AG09319 (cell line): ENCODE results near the gene FAS.

ENCODE experiments used
- DNase-seq: peaks from one replicate; pipeline ENCODE4 v3.0.0-alpha.2; 2010; ENCODE audit warnings: low read depth; ENCODE audit errors: extremely low read depth
- TF ChIP-seq, protein P1 (sequence below): IDR thresholded peaks from 2 replicates; pipeline ENCODE4 v1.5.1; 2011; ENCODE audit warnings: low read depth, mild to moderate bottlenecking, inconsistent platforms, low read length, moderate library complexity

FAS gene

GRCh38 chr10:89043052-89043451 is 52.5 kb downstream of the FAS start:
- DNase-seq: no peak
- TF ChIP-seq, protein P1, sequence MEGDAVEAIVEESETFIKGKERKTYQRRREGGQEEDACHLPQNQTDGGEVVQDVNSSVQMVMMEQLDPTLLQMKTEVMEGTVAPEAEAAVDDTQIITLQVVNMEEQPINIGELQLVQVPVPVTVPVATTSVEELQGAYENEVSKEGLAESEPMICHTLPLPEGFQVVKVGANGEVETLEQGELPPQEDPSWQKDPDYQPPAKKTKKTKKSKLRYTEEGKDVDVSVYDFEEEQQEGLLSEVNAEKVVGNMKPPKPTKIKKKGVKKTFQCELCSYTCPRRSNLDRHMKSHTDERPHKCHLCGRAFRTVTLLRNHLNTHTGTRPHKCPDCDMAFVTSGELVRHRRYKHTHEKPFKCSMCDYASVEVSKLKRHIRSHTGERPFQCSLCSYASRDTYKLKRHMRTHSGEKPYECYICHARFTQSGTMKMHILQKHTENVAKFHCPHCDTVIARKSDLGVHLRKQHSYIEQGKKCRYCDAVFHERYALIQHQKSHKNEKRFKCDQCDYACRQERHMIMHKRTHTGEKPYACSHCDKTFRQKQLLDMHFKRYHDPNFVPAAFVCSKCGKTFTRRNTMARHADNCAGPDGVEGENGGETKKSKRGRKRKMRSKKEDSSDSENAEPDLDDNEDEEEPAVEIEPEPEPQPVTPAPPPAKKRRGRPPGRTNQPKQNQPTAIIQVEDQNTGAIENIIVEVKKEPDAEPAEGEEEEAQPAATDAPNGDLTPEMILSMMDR: no peak

DNA sequence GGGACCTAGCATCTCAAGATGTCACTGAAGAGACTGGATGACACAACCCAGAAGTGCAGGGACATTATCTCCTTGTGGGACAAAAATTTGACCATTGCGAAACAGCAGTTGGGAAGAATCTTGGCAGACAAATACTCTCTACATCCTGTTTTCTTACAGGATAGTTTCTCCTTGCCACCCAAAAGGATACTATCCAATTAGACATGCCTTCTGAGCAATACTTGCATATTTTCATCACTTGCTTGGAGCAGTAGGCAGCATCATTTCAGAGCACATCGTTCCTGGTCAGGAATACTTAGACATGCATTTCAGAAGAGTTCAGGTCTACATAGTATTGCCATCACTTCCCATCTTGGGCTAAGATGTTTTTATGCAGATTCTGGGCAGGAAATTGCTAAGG is 56.8 kb downstream of the FAS start:
- TF ChIP-seq, protein P1: no peak
- no peak for DNase-seq

DNA sequence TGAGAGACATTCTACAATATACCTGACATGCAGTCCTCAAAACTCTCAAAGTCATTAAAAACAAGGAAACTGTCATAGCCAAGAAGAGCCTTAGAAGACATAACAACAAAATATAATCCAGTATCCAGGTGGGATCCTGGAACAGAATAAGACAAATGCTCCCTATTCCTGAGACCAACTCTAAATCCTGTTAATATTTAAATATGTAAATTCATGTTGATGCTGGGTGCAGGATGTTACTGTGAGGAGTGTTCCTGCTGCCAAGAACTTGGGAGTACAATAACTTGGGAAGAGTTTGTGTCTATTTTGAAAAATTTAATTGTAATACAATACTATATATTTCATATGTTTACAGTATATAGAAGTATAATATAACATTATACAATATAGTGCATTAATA is 61.0 kb downstream of the FAS start:
- TF ChIP-seq, protein P1: no peak
- no peak for DNase-seq

DNA sequence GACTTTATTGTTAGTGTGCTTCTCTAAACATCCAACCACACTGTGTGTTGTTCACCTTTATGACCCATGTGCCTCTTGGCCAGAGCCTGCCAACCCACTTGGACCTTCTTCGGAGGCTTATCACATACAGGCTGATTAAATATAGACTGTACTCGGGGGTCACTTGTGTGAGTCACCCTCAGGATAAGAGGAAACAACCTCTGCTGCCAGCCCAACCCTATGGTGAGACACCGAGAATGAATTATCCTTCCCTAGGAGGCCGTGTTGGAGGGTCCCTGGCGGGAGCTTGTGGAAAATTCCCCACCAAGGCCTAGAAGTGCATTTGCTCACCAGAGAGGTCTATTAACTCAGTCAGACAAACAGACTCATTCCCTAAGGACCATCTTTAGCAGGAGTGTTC is 63.0 kb downstream of the FAS start:
- TF ChIP-seq, protein P1: no peak

GRCh38 chr10:89055159-89055558 is 64.6 kb downstream of the FAS start:
- TF ChIP-seq, protein P1: no peak
- DNase-seq: no peak

More for the DNA sequence above, 63.0 kb downstream of the FAS start:
- no peak for DNase-seq

DNA sequence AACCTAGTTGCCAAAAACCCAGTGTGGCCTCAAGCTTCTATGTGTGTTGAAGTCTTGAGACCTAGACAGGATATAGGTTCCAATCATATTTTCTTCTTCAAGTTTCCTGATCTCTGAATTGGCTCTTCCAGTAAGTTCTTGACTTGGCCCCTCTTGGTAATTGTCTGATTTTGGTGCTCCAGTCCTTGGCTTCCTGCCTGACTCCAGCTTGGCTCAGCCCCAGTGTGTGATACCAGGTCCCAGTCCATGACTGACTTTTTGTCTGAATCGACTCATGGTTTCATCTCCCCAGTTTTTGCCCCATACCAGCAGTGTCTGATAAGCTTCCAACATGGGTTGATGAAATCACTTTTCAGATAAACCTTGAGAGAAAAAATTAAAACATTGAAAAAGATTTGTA is 72.3 kb downstream of the FAS start:
- no peak for DNase-seq
- TF ChIP-seq, protein P1: no peak

DNA sequence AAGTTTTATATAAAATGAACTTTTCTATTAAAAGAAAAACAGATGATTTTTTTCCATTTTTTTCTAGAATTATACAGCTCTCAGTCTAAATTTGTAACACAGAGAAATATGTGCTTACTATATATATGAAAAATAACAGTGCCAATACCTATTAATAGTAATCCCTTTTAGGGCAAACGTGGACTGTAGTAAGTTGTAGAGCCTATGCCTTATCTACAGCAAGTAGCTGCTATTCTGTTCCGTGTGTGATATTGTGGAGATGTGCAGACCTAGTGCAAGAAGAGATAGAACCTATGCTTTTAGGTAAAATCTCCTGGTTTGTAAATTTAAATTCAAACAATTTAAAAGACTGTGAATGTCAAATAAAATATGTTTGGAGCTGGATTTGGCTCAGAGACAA is 72.9 kb downstream of the FAS start:
- DNase-seq: no peak
- TF ChIP-seq, protein P1: no peak

DNA sequence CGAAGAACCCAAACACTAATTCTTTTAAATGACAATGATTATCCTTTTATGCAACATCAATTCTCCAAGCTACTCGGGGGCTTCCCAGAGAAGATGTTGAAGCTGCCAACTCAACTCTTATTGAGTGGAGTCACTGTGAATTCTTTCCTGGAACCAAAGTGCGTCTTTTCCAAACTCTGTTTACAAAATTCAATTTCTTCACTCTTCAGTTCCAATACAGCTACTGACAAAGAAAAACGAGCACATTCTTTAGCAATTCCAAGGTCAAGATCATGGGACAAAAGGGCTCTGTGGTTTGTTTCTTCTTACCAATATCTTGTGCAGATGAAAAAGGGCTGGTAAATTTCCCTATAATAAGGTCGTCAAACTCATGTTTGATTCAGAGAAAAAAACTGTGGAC is 74.2 kb downstream of the FAS start:
- no peak for DNase-seq
- TF ChIP-seq, protein P1: no peak
